HG03460 (cell line): ENCODE results near the gene NOVA1.
"Not testable (repeated sequence)": the region's sequence is repeated elsewhere in the genome, so short reads cannot be mapped to it uniquely, and the experiment has no call there.

ENCODE experiments used
- ATAC-seq: cut with Tn5 transposase; IDR thresholded peaks from one replicate; pipeline ENCODE4 v1.9.1; 2021; ENCODE audit not compliant: unreplicated experiment

NOVA1 gene

GRCh38 chr14:26597589-26598080, at the start of gene NOVA1:
TSS of gene NOVA1 (minus strand) at chr14:26598033. CDS start at chr14:26597436, 597 bp downstream.
- peak; percentile 33 for ATAC-seq

GRCh38 chr14:26645057-26645456, 47.2 kb upstream of the NOVA1 start:
- not testable (repeated sequence) for ATAC-seq

- ATAC-seq: no peak
Observed at GRCh38 chr14:26636561-26636960, 38.7 kb upstream of the NOVA1 start.

DNA sequence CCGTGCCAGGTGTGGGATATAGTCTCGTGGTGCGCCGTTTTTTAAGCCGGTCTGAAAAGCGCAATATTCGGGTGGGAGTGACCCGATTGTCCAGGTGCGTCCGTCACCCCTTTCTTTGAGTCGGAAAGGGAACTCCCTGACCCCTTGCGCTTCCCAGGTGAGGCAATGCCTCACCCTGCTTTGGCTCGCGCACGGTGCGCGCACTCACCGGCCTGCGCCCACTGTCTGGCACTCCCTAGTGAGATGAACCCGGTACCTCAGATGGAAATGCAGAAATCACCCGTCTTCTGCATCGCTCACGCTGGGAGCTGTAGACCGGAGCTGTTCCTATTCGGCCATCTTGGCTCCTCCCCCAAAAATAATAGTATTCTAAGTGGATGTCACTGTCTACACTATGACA, 37.1 kb upstream of the NOVA1 start:
- not testable (repeated sequence) for ATAC-seq

GRCh38 chr14:26626256-26626655, 28.4 kb upstream of the NOVA1 start:
- ATAC-seq: no peak

DNA sequence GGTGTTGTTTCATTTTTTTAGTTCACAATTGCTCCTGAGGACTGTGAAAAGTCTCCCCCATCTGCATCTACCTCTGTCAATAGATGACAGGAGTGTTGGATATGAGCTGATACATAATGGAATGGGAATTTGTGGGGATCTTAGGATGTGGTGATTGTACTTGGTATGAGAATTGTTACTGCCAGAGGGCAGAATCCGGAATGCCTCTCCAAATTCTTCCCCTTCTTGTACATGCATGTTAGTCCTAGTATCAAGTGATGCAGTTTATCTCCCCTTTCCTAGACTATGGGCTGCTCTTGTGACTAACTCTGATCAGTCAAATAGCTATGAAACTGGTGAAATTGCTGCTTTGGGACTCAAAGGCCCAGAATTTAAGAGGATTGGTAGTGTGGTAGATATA, 24.8 kb upstream of the NOVA1 start:
- ATAC-seq: no peak

DNA sequence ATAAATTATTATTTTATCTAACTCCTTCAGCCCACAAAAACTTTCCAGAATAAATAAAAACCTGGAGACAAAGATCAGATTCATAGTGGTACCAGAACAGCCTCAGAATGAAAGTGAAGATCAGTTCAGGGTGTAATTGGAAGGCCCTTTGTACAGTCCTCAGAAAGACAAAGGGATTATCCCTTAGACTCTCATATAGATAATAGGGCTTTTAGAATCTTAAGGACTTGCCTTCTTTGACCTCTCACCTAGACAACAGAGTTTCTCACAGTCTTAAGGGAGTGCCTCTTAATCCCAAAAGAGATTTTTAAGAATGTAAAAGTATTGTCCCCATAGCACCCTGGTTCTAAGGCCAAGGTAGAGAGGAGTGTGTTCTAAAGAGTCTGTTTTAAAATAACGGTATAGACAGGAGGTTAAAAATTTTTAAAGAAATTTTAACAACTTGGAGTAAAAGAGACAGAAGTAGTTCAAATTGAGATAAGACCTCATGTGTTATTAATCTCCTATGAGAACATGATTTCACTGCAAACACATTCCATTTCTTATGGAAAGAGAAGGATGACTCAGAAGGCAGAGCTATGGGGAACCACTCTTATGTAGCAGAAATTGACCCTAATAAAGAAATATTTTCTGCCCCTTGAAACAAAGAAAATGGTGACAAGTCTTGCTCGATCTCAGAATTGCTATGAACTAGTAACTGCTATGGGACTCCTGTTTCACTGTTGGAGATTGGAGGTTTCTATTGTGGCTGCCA, 24.2 kb upstream of the NOVA1 start:
- no peak for ATAC-seq

DNA sequence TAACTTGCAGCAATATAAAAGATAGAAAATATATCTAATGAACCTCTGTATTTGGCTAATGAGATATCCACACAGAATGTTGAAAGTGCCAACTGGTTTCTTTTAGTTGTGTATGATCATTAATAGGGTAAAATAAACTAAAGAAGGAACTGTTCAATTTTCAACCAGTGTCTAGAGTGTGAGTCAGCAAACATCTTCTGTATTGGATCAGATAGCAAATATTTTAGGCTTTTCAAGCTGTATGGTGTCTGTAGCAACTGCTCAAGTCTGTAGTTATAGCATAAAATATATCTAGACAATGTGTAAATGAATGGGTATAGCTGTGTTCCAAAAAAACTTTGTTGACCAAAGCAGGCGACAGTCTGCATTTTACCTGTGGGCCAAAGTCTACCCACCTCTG, 23.5 kb upstream of the NOVA1 start:
- ATAC-seq: no peak

GRCh38 chr14:26611259-26611658, 13.4 kb upstream of the NOVA1 start:
- ATAC-seq: no peak

- ATAC-seq: no peak
Observed at GRCh38 chr14:26606729-26607312, 9.0 kb upstream of the NOVA1 start.

- ATAC-seq: no peak
Observed at GRCh38 chr14:26605602-26606001, 7.8 kb upstream of the NOVA1 start.

- ATAC-seq: no peak
Observed at GRCh38 chr14:26602902-26603301, 5.1 kb upstream of the NOVA1 start.

GRCh38 chr14:26601856-26602255, 4.0 kb upstream of the NOVA1 start:
- no peak for ATAC-seq

DNA sequence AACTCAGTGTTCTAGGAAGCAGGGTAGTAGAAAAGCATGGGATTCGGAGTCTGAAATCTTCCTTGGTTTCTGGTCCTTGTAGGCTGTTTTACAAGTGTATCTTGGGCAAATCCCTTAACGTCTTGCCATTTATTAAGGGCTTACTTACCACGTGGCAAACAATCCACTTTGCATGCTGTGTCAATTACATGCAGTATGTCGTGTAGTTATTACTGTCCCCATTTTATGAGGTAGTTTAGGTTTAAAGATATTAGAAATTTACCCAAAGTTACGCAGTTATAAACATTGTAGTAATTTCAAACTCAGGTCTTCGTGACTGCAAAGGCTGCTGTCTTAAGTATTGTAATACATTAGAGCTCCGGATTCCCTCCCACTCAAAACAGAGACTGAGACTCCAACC, 1.5 kb upstream of the NOVA1 start:
- no peak for ATAC-seq

DNA sequence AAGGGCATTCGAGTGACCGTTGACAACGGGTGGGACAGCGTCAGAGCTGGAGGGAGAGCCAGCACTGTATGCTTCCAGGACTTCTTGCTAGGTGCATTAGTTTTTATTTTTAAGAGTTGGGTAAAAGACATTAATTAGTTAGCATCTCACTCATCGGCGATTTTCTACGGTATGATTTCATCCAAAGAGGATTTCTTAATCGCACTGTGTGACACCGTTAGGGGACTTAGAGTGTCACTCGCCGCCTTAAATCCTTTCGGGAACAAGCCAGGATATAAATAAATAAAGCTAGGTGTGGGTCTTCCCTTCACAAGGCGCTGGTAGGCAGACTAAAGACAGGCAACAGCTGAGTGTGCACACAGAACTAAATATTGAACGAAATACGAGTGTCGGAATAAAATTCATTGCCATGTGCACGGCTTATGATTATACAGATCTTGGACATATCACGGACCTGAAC, 869 bp upstream of the NOVA1 start:
- ATAC-seq: no peak

GRCh38 chr14:26598081-26598671, 343 bp upstream of the NOVA1 start:
- ATAC-seq: peak; percentile 57

DNA sequence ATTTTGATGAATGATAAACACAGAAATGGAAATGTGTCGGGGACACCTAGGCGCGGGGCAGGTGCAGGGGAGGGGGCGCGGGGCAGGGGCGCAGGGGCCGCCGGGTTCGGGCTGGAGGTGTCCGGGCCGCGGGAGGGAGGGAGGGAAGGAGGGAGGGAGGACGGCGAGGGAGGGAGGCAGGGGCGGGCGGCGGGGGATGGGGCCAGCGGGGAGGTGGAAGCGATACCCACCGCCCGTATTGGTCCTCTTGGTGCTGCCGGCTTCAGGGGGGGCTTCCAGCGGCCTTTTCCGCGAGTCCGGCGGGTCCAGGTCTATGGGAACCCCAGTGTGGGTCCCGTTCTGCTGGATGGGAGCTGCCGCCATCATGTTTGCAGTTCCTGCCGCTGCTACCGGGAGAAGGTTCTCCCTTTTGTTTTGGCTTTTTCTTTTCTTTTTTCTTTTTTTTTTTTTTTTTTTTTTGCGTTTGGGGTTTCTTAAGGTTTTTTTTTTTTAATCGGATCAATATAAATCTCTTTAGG, 703 bp downstream of the NOVA1 start:
- ATAC-seq: no peak

GRCh38 chr14:26596543-26597061, 1.2 kb downstream of the NOVA1 start:
- ATAC-seq: no peak

- ATAC-seq: no peak
Observed at GRCh38 chr14:26595926-26596542, 1.8 kb downstream of the NOVA1 start.

DNA sequence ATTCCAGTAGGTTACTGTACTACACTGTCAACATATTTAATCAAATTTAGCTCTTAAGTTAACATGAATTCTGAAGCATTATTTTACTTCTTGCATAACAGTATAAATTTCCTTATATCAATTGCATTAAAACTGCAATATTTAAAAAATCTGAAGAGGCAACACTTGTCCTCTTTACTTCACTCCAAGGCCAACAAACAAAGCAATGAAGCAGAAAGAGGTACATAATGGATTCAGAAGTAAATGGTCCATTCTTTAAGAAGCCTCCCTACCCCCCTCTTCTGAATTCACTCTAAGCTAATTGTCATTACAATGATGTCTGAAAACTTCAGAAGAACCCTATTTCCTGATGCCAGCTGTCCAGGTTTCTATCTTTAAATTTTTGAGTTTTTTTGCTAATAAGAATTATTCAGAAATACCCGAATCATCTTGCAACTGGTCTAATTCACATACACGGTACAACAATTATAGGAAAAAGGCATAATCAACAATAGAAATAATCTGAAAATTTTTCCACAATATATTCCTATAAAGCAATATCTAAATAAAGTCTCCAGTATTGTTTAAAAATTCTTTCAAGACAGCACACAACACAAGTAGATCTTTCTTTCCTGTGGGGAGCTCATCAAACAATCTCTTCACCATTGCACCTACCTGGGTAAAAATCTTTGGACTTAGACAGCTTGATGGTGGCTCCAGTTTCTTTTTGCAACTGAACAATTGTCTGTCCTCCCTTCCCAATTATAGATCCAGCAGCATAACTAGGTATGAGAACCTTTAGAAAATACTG, 2.9 kb downstream of the NOVA1 start:
- no peak for ATAC-seq
